Measurements from ENCODE around the gene TENT4A.

TENT4A gene

GRCh38 chr5:6752782-6753181, 39.5 kb downstream of the TENT4A start:
- no peak for DNase-seq (ENCODE audit: low read depth)

GRCh38 chr5:6753851-6754250, 40.6 kb downstream of the TENT4A start:
- DNase-seq (ENCODE audit: low read depth), result no peak

- DNase-seq (ENCODE audit: low read depth), result no peak
These were observed 41.5 kb downstream of the TENT4A start for GRCh38 chr5:6754766-6755165.

- no peak for DNase-seq (ENCODE audit: low read depth)
These were observed 42.3 kb downstream of the TENT4A start for GRCh38 chr5:6755519-6755918.

GRCh38 chr5:6755941-6756340, 42.7 kb downstream of the TENT4A start:
- DNase-seq (ENCODE audit: low read depth), result no peak

- DNase-seq (ENCODE audit: low read depth), result no peak
These were observed 44.3 kb downstream of the TENT4A start for GRCh38 chr5:6757414-6757969.

- no peak for DNase-seq (ENCODE audit: low read depth)
These were observed 45.0 kb downstream of the TENT4A start for GRCh38 chr5:6758236-6758635.

- DNase-seq (ENCODE audit: low read depth), result no peak
These were observed 45.5 kb downstream of the TENT4A start for GRCh38 chr5:6758706-6759105.

GRCh38 chr5:6759401-6759800, 46.2 kb downstream of the TENT4A start:
- no peak for DNase-seq (ENCODE audit: low read depth)

- DNase-seq (ENCODE audit: low read depth), result no peak
These were observed 46.8 kb downstream of the TENT4A start for GRCh38 chr5:6759983-6760382.

GRCh38 chr5:6760686-6761085, 47.5 kb downstream of the TENT4A start:
- DNase-seq (ENCODE audit: low read depth), result no peak

GRCh38 chr5:6761333-6761732, 48.1 kb downstream of the TENT4A start:
- DNase-seq (ENCODE audit: low read depth), result no peak

GRCh38 chr5:6762116-6762515, 48.9 kb downstream of the TENT4A start:
- DNase-seq (ENCODE audit: low read depth), result no peak

- no peak for DNase-seq (ENCODE audit: low read depth)
These were observed 49.5 kb downstream of the TENT4A start for GRCh38 chr5:6762697-6763096.

- DNase-seq (ENCODE audit: low read depth), result no peak
These were observed 50.0 kb downstream of the TENT4A start for GRCh38 chr5:6763191-6763590.

- DNase-seq (ENCODE audit: low read depth), result peak; percentile 45
These were observed 52.6 kb downstream of the TENT4A start for GRCh38 chr5:6765612-6766525.

- DNase-seq (ENCODE audit: low read depth), result peak; percentile 26
These were observed 53.4 kb downstream of the TENT4A start for GRCh38 chr5:6766604-6767093.

- no peak for DNase-seq (ENCODE audit: low read depth)
These were observed 54.3 kb downstream of the TENT4A start for GRCh38 chr5:6767481-6768063.

GRCh38 chr5:6768590-6769230, 55.5 kb downstream of the TENT4A start:
- DNase-seq (ENCODE audit: low read depth), result no peak

- no peak for DNase-seq (ENCODE audit: low read depth)
These were observed 57.8 kb downstream of the TENT4A start for GRCh38 chr5:6770826-6771607.

GRCh38 chr5:6772886-6773285, 59.7 kb downstream of the TENT4A start:
- no peak for DNase-seq (ENCODE audit: low read depth)

All from activated T-cell treated with anti-CD3 and anti-CD28 coated beads for 24 hours (primary cell).